Measurements from ENCODE around the gene THSD7A.
"Not testable (repeated sequence)": the region's sequence is repeated elsewhere in the genome, so short reads cannot be mapped to it uniquely, and the experiment has no call there.

The THSD7A gene

DNA sequence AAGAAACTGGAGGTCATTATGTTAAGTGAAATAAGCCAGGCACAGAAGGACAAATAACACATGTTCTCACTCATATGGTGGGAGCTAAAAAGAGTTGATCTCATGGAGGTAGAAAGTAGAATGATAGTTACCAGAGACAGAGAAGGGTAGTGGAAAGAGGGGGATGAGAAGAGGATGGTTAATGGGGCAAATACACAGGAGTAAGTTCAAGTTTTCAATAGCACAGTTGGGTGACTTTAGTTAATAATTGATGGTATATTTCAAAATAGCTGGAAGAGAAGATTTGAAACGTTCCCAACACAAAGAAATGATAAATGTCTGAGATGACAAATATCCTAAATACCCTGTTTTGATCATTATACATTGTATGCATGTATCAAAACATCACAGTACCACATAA lies 261.8 kb downstream of the THSD7A start:
- DNase-seq: no peak

DNA sequence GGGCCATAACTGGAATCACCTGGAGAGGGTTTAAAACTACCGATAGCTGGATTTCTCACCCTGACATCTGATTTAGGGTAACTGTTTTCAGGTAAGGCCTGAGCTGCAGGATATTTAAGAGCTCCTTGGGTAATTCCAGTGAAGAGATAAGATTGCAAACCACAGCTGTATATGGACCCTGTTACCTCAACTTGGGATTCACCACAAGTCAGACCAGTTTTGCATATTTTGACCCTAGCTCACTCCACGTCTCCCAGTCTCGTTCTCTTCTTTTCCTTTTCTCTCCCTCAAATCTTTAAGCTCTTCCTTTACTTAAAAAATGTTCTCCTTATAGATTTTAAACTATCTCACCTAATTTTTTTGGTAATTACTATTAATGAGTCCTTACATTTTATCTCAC lies 264.4 kb downstream of the THSD7A start:
- DNase-seq: no peak

DNA sequence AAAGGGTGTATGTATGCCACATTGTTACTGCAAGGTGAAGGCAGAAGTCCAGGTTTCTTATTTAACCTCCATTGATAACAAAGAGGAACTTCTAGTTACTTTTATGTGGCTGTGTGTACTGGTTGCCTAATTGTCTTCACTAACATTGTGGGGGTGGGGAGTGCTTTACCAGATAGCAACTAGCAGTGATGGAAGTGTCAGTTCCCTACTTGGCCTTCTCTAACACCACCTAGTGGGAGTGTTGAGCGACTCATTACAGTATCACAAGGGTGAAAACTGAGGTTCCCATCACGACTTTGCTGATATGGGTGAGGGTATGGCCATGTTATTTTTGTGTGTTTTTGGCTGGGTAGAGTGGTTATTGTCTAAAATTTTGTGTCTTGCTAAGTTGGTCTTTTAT lies 274.4 kb downstream of the THSD7A start:
- peak; percentile 75 for DNase-seq

DNA sequence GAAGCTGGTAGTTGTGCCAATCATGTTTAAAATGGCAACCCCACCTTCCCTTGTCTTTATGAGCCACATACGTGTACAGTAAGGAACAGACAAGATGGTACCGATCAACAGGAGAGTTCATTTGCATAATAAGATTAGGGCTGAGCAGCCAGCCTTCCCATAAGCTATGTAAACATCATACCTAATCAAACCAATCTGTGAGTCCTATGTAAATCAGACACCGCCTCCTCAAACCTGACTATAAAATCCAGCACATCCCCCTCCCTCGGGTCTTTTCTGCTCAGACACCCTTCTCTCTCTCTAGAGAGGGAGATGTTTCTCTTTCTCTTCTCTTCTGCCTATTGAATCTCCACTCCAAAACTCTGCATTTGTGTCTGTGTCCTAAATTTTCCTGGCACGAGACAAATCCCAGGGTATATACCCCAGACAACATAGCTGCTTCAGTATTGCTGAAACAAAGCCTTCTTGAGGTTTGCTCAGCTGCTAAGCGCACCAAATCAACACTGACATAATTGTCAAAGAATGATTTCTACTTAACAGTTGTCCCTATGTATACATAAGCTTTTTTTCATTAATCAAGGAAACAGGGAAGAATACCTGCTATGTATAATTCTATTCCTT lies 279.2 kb downstream of the THSD7A start:
- peak; percentile 94 for DNase-seq

DNA sequence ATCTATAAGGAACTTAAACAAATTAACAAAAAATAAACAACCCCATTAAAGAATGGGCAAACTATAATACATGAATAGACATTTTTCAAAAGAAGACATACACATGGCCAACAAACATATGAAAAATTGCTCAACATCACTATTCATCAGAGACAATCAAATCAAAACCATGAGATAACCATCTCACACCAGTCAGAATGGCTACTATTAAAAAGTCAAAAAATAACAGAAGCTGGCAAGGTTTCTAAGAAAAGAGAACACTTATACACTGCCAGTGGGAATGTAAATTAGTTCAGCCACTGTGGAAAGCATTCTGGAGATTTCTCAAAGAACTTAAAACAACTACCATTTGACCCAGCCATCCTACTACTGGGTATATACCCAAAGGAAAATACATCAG lies 280.5 kb downstream of the THSD7A start:
- no peak for DNase-seq

DNA sequence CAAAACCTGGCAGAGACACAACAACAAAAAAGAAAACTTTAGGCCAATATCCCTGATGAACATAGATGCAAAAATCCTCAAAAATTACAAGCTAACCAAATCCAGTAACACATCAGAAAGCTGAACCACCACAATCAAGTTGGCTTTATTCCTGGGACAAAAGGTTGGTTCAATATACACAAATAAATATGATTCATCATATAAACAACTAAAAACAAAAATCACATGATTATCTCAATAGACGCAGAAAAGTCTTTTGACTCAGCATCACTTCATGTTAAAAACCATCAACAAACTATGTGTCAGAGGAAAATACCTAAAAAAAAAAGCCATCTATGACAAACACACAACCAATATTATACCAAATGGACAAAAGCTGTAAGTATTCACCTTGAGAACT lies 283.5 kb downstream of the THSD7A start:
- DNase-seq: no peak

DNA sequence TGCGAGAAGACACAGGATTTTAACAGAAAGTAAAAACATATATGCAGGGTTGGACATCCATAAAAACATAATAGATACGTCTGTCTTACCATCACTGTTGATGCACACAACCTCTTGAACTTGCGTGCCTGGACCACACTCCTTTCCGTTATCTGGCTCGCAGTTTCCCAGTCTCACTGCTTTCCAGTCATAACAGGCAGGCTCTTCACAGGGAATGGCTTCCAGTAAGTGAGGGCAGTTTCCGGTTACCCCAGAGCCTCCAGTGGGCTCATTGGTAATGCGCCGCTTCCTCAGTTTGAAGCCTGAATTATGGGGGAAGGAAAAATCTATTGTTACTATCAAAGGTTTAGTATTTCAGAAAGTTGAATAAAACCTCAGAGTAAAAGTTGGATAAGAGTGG lies 290.7 kb downstream of the THSD7A start:
- no peak for DNase-seq

DNA sequence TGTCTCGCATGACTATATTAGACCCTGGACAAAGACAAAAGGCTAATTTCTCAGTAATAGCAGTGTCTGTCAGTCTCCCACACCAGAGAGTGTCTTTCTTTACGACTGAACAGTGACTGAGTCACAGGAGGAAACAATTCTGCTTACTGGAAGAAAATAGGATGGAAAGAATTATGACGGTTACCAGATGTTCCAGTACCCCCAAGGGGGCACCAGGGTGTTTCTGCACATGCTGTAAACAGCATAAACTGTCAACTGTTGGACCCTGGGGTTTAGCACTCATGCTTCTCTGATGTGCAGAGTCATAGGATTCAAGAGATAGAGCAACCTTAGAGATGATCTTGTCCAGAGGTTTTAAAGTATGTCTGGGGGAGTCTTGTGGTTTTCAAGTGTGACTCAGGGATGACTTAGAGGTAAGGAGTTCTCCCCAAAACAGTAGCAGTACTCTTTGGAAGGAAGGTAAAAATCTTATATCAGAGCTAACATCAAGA lies 291.7 kb downstream of the THSD7A start:
- peak; percentile 79 for DNase-seq

DNA sequence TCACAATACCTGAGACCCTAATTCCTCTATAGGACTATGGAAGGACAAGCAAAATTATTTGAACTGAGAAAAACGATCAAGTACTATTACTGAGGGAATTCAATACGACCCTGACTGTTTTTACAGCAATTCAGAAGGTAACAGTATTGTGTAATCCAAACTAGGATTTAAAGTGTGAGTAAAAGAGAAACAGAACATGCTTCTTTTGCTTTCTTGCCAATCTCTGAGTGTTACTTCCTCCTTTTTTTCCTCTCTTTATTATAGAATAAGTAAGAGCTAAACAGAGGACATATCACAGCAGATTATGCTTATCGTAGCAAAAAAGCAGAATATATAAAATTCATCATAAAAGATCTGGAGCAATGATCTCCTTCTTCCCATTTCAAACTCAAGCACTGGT lies 292.1 kb downstream of the THSD7A start:
- DNase-seq: no peak

DNA sequence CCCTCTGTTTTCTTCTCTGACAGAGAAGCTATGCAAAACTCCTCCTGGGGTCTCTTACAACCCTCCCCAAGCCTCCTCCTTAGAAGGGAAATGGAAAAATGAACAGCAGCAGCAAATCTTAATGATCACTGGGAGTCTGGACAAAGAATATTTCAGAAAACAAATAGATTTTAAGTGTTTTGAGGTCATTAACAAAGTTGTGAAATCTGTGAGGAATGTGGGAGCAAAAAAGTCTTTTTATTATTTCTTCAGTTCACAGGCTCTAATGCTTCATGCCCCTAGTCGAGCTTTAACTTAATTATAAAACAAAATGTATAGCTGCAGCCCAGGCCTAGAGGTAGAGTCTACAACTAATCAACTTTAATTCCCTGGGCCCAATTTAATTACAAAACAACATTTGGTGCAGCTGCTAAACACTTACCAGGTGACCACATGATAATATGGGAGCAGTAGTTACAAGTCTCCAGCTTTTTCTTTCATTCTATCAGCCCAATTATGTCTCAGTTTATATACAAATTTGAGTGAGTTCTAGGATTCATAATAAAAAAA lies 293.2 kb downstream of the THSD7A start:
- no peak for DNase-seq

DNA sequence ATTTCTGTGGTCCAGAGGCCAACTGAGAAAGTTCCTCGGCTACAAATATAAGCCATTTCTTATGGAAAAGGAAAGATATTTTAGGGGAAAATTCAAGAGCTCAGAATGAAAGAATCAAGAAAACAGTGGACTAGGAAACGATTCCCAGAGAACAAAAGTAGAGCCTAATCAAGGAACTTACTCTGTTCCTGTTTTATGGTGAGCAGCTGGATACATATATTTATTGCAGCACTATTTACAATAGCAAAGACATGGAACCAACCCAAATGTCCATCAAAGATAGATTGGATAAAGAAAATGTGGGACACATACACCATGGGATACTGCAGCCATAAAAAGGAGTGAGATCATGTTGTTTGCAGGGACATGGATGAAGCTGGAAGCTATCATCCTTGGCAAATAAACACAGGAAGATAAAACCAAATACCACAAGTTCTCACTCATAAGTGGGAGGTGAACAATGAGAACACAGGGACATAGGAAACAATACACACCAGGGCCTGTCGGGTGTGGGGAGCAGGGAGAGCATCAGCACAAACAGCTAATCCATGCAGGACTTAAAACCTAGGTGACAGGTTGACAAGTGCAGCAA lies 298.7 kb downstream of the THSD7A start:
- DNase-seq: peak; percentile 72

DNA sequence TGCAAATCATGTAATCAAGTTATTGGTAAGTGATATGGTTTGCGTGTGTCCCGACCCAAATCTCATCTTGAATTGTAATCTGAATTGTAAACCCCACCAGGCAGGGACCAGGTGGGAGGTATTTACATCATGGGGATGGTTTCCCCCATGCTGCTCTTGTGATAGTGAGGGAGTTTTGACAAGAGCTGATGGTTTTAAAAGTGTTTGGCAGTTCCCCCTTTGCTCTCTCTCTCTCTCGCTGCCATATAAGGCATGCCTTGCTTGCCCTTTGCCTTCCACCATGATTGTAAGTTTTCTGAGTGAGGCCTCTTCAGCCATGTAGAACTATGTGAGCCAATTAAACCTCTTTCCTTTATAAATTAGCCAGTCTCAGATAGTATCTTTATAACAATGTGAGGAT lies 302.6 kb downstream of the THSD7A start:
- no peak for DNase-seq

DNA sequence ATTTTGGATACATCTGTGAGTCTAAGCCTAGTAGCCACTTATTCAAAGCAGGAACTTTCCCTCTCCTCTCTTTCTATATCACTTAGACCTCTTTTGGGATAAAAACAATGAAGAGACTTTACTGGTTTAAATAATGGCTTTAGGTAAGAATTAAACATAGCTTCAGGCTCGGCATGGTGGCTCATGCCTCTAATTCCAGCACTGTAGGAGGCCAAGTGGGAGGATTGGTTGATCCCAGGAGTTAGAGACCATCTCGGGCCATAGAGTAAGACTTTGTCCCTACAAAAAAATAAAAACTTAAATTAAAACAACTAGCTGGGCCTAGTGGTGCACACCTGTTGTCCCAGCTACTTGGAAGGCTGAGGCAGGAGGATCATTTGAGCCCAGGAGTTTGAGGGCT lies 304.3 kb downstream of the THSD7A start:
- DNase-seq: no peak

DNA sequence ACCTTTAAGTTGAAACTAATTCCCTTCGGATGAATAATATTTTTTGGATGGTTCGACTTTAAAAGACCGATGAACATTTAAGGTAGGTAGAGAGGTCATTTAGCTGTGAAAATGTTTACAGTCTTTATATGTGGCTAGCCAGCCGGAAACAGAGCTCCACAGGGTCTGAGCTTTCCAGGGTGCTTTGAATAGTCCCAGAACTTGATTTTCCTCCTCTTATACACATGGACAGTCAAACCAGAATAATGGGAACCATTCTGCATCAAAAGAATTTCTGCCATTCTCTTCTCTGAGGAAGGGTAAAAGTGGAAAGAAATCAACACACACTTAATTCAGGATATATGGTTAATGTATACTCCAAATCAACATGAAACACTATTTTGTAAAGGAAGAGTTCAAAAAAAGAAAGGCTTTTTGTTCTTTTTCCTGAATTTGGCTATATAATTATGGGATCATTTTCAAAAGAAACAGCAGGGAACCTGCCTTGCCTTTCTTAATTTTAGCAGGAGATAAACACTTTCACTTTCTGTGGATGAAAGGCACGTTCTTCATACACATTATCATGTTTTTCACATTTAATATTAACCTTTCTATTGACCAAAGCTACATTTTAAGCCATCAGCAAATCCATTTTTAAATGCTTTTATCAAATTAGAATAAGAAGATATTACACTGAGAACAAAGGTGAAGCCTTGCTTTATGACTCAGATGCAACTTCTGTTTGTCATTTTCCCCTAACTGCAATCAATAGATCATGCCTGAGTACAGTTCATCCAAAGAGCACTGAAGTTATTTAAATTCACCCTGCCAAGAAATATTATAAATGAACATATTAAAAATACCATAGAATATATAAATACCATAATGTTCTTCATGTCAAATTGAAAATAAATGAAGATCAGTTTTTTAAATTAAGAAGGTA lies 307.3 kb downstream of the THSD7A start:
- DNase-seq: peak; percentile 85

DNA sequence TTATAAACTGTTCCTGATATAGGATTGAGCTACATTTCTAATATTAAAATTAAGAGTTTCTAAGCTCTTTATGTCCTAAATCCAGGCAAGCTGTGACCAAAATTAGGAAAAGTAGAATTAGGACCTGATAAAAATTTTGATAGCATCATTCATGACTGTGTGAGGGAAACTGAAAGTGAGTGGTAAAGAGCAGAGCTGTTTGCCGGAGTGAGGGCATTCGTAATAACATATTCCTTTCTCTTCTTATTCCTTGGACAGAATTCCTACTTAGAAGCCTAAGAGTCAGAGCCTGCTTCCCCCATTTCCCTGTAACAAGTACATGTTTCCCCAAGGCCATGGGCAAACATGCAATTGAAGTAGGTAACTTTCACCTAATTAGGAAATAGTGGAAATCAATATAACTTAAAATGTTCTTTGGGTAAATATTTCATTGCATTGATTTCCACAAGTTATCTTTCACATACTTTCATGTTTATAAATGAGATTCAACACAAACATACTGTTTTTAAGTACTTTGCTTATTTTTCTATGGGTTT lies 310.0 kb downstream of the THSD7A start:
- not testable (repeated sequence) for DNase-seq

DNA sequence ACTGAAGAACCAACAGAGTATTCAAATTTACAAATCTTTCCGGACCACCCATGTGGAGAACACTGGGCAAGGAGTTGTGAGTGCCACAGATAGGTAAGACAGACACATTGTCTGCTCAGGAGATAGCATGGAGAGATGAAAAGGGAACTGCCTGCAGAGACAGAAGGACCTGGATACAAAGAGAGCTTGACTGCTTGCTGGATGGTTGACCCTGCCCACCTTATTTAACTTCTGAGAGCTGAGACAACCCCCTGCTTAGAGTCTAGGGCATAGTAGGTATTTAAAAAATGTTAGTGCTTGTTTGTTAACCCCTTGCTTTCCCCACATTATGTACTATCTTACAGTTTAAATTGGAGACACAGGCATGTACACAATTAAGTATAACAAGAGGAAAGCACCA lies 314.1 kb downstream of the THSD7A start:
- peak; percentile 17 for DNase-seq

DNA sequence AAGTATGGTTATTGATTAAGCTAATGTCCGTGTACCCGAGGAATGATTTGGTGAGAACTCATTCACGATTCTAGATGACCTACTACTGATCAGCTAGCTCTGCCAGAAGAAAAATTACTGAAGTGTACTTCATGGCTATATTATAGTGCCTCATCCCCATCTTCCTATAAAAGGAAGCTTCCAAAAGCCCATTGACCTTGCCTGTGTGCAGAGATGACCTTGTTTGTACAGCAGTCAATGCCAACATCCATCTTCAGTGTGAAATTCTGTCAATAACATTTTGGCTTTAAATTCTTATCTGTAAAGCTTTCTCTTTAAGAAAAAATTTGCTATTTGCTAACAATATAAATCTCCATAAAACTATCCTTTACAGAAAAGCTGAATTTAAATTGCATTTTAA lies 315.7 kb downstream of the THSD7A start:
- no peak for DNase-seq

DNA sequence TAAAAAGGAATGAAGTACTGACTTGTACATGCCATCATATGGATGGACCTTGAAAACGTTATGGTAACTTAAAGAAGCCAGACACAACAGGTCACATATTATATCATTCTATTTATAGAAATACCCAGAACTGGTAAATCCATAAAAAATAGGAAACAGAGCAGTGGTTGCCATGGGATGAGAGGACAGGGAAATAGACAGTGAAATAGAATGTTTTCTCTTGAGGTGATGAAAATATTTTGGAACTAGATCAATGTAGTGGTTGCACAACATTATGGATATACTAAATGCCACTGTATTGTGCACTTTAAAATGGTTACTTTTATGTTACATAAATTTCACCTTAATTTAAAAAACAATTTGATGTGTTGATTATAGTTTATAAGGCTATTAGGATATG lies 318.5 kb downstream of the THSD7A start:
- DNase-seq: no peak

DNA sequence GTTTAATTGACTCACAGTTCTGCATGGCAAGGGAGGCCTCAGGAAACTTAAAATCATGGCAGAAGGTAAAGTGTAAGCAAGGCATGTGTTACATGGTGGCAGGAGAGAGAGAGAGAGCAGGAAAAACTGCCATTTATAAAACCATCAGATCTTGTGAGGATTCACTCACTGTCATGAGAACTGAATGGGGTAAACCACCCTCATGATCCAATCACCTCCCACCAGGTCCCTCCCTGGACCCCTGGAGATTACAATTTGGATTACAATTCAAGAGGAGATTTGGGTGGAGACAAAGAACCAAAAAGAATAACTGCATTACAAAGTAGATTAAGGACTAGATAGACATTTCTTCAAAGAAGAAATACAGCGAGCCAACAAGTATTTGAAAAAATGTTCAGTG lies 324.1 kb downstream of the THSD7A start:
- no peak for DNase-seq

DNA sequence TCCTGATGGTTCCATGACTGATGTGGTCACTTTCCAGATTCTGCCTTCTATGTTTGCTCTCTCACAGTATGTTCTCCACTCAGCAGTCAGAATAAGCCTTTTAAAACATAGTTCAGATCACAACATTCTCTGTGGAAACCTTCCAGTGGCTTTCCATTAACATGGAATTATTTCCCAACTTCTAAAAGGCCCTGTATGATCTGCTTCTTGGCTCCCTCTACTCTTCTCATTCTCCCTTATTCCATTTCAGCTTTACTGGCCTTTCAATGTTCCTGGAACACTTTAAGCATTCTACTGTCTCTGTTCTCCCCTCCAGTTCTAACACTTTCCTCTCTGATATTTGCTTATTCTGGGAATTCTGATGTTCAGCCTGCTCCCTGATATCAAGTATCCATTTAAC lies 325.6 kb downstream of the THSD7A start:
- DNase-seq: no peak

DNA sequence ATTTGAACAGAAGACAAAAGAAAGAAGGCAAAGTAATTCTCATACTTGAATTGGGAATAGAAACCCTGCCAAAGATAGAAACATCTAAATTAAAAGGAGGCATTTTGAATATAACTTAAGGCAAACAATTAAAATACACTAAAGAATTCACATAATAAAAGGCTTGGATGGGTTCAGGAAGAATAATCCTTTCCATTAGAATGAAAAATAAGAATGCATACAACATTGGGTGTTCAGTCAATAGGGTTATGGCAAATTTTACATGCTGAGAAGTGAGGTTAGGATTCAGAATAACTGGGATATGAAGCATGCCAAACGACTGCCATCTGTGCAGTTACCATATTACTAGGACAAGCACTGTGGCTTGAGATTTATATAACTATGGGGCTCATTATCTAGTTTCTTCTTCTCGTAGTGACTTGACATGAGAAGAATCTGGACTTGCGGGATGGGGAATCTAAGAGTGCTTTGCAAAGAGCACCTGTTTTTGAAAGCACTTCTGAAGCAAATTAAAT lies 326.5 kb downstream of the THSD7A start:
- peak; percentile 11 for DNase-seq

DNA sequence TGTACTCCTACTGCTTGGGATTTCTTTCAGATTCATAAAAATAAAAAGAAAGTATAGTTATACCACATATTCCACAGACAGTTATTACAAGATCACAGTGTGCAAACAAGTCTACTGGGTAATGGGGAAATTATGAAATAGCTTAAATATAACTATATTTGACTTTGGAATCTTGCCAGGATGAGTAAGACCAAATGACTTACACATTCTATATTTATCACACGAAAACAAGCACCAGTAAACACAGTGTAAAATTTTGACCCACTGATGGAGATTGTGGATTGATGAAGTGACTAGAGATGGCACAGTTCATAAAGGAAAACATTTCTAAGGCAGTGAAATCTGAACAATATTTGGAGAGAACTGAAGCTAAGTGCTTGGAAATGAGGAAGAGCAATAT lies 339.7 kb downstream of the THSD7A start:
- DNase-seq: no peak

DNA sequence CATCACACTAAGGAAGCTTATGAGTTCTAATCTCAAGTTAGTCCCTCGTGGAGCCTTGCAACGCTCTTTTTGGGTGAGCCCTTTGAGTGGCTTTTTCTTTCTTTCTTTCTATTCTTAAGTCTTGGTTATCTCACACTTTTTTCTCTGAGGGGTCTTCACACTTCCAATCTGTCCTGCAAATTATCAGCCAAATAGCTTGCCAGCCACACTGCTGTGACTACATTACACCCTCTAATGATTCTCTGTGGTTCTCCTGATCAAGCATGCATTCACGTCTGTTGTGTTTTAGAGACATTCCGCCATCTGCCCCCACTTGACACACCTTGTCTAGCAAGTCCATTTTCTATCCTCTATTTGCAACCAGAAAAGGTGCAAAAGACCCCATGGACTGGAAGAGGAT lies 340.2 kb downstream of the THSD7A start:
- peak; percentile 16 for DNase-seq
